ENCODE measurements around the gene BLOC1S2.

BLOC1S2 gene

GRCh38 chr10:100286051-100287033 is at the start of gene BLOC1S2:
Gene BLOC1S2, minus strand, starts transcription at chr10:100286680. Its CDS starts 21 bp downstream, at chr10:100286659.
- H3K36me3 ChIP-seq (replicated peaks; ENCODE audit: low read depth, low read length) = peaks cover 9% of the 10 kb centered on the region
- H3K79me2 ChIP-seq (ENCODE audit: low read length) = peaks cover 44% of the 10 kb centered on the region
- H2AFZ ChIP-seq (ENCODE audit: low read depth, low read length) = peak within 1 kb of the TSS; percentile 89
- peak within 1 kb of the TSS; percentile 65 for H3K27ac ChIP-seq (ENCODE audit: low read length)
- H3K27me3 ChIP-seq (ENCODE audit: low read depth, low read length) = no peaks in the 10 kb centered on the region
- peak within 1 kb of the TSS; percentile 94 for H3K4me2 ChIP-seq (ENCODE audit: low read length)
- H3K4me1 ChIP-seq (ENCODE audit: low read length) = peaks cover 23% of the 10 kb centered on the region
- no peaks in the 10 kb centered on the region for H4K20me1 ChIP-seq (ENCODE audit: insufficient read depth, low read length)
- peak within 1 kb of the TSS; percentile 98 for H3K4me3 ChIP-seq (ENCODE audit: low read length)
- peak within 1 kb of the TSS; percentile 95 for H3K9ac ChIP-seq (ENCODE audit: low read length)
- no peaks in the 10 kb centered on the region for H3K9me3 ChIP-seq (ENCODE audit: insufficient read depth, low read length)
- no peak for TF ChIP-seq EZH2phosphoT487 (IDR thresholded peaks at IDR 0.05; ENCODE audit: low read depth)
- no peak for TF ChIP-seq CTCF (IDR thresholded peaks at IDR 0.05; ENCODE audit: low read depth, low read length)

DNA sequence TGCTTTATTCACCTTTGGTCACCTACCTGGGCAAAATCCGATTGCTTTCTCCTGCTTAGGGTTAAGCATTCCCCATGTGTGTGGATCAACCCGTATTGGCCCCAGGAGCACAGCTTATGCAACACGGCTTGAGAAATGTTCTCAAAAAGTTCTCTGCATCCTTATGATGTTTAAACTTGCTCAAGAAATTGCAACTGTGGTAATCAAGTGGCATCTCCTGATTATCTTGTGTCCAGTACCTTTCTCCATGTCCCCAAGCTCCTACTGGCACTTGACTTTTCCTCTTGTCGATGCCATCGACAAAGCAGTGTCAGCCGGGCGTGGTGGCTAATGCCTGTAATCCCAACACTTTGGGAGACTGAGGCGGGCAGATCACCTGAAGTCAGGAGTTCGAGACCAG is 48.3 kb upstream of the BLOC1S2 start:
- H3K4me2 ChIP-seq (ENCODE audit: low read length) = no peak overlapping the region
- TF ChIP-seq EZH2phosphoT487 (IDR thresholded peaks at IDR 0.05; ENCODE audit: low read depth) (no peak), CTCF (IDR thresholded peaks at IDR 0.05; ENCODE audit: low read depth, low read length) (no peak)
- H3K27ac ChIP-seq (ENCODE audit: low read length) = no peak overlapping the region
- H3K4me3 ChIP-seq (ENCODE audit: low read length) = no peak overlapping the region
- no peaks in the 10 kb centered on the region for H3K36me3 ChIP-seq (replicated peaks; ENCODE audit: low read depth, low read length)
- H4K20me1 ChIP-seq (ENCODE audit: insufficient read depth, low read length) = no peaks in the 10 kb centered on the region
- H3K79me2 ChIP-seq (ENCODE audit: low read length) = no peaks in the 10 kb centered on the region
- no peak overlapping the region for H3K9ac ChIP-seq (ENCODE audit: low read length)
- no peak overlapping the region for H2AFZ ChIP-seq (ENCODE audit: low read depth, low read length)
- peaks cover 15% of the 10 kb centered on the region for H3K4me1 ChIP-seq (ENCODE audit: low read length)
- H3K27me3 ChIP-seq (ENCODE audit: low read depth, low read length) = no peaks in the 10 kb centered on the region
- H3K9me3 ChIP-seq (ENCODE audit: insufficient read depth, low read length) = no peaks in the 10 kb centered on the region

DNA sequence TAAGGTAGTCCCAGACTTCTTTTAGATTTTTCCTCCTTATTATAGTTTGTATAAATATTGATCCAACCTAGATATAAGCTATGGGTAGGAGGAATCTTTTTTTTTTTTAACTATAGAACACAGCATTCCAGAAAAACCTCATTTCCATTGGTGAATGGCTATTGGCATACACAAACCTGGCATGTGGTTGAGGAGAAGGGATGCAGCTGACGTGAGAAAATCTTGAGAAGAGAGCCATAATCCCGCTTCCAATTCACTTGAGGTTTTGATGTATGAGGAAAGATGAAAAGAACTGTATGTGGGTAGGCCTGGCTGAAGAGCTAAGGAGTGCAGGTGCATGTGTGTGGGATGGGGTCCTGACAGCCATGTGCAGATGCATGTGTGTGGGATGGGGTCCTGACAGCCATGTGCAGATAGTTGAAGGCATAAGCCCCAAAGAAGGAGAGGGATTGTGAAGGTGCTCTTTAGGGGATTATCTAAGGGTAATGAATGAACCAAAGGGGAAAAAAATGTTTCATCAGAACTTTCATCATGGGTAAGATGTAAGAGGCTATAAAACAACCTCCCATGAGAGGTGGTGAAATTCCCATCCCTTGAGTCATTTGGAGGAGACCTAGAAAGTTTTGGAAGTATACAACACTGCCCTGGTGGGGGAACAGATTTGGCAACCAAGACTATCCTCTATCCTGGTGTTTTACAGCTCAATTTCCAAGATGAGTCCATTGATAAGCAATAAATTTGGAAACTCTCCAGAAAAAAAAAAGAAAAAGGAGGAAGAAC is 47.4 kb upstream of the BLOC1S2 start:
- Histone ChIP-seq H3K27me3 (ENCODE audit: low read depth, low read length) (no peaks in the 10 kb centered on the region), H2AFZ (ENCODE audit: low read depth, low read length) (no peak overlapping the region), H3K4me2 (ENCODE audit: low read length) (no peak overlapping the region), H3K4me1 (ENCODE audit: low read length) (peaks cover 7% of the 10 kb centered on the region), H3K27ac (ENCODE audit: low read length) (no peak overlapping the region), H3K4me3 (ENCODE audit: low read length) (no peak overlapping the region), H3K9ac (ENCODE audit: low read length) (no peak overlapping the region), H4K20me1 (ENCODE audit: insufficient read depth, low read length) (no peaks in the 10 kb centered on the region), H3K9me3 (ENCODE audit: insufficient read depth, low read length) (no peaks in the 10 kb centered on the region), H3K36me3 (replicated peaks; ENCODE audit: low read depth, low read length) (no peaks in the 10 kb centered on the region), H3K79me2 (ENCODE audit: low read length) (no peaks in the 10 kb centered on the region)
- TF ChIP-seq CTCF (IDR thresholded peaks at IDR 0.05; ENCODE audit: low read depth, low read length) (no peak), EZH2phosphoT487 (IDR thresholded peaks at IDR 0.05; ENCODE audit: low read depth) (no peak)

DNA sequence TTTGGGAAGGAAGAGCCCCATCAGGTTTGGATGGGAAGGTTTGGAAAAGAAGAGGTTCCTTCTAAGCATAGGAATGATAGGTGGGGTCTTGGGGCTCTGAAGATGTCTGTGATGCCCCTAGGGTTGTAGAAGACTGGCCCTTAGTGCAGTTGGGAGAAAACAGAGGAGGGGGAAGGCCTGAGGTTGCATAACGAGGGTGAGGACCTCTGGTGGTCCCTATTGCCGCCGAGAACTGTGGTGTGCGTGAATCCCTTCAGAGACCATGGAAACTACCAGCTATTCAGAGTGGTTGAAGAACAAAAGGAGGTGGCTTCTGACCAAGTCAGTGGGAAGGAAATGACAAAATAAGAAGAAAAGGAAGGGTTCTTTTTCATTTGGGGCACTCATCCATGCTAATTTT is 46.6 kb upstream of the BLOC1S2 start:
- Histone ChIP-seq H3K9me3 (ENCODE audit: insufficient read depth, low read length) (no peaks in the 10 kb centered on the region), H3K4me2 (ENCODE audit: low read length) (no peak overlapping the region), H3K79me2 (ENCODE audit: low read length) (no peaks in the 10 kb centered on the region), H4K20me1 (ENCODE audit: insufficient read depth, low read length) (no peaks in the 10 kb centered on the region), H3K4me3 (ENCODE audit: low read length) (no peak overlapping the region), H3K4me1 (ENCODE audit: low read length) (peaks cover 4% of the 10 kb centered on the region), H3K9ac (ENCODE audit: low read length) (no peak overlapping the region), H2AFZ (ENCODE audit: low read depth, low read length) (no peak overlapping the region), H3K27me3 (ENCODE audit: low read depth, low read length) (no peaks in the 10 kb centered on the region), H3K36me3 (replicated peaks; ENCODE audit: low read depth, low read length) (no peaks in the 10 kb centered on the region), H3K27ac (ENCODE audit: low read length) (no peak overlapping the region)
- TF ChIP-seq CTCF (IDR thresholded peaks at IDR 0.05; ENCODE audit: low read depth, low read length) = no peak
- TF ChIP-seq EZH2phosphoT487 (IDR thresholded peaks at IDR 0.05; ENCODE audit: low read depth) = no peak

Measured in OCI-LY3 (cell line).